ENCODE measurements around the gene FAM3C. TPM values are rescaled to one million over a fixed set of nuclear protein-coding genes. Genes with fewer than 3 reads are reported as not detected.

FAM3C gene
- total RNA-seq, 1 experiment from 2014 or later = 56.7 TPM

GRCh38 chr7:121419201-121420148 is 23.4 kb upstream of the FAM3C start:
- in situ Hi-C loops (cut with HindIII; ENCODE audit: low pct_unique_long_range_greater_than_20kb, low sequenced_read_pairs) = no loop called here
- DNase-seq (ENCODE audit: low read depth, low spot score) = no peak

GRCh38 chr7:121416533-121416932 is 20.4 kb upstream of the FAM3C start:
- in situ Hi-C loops (cut with HindIII; ENCODE audit: low pct_unique_long_range_greater_than_20kb, low sequenced_read_pairs) = no loop called here
- no peak for DNase-seq (ENCODE audit: low read depth, low spot score)

- in situ Hi-C loops (cut with HindIII; ENCODE audit: low pct_unique_long_range_greater_than_20kb, low sequenced_read_pairs) = no loop called here
- no peak for DNase-seq (ENCODE audit: low read depth, low spot score)
Measured at GRCh38 chr7:121414436-121414835, 18.3 kb upstream of the FAM3C start.

GRCh38 chr7:121411597-121411979 is 15.5 kb upstream of the FAM3C start:
- no peak for DNase-seq (ENCODE audit: low read depth, low spot score)
- in situ Hi-C loops (cut with HindIII; ENCODE audit: low pct_unique_long_range_greater_than_20kb, low sequenced_read_pairs) = no loop called here

GRCh38 chr7:121410829-121411596 is 14.9 kb upstream of the FAM3C start:
- no peak for DNase-seq (ENCODE audit: low read depth, low spot score)
- in situ Hi-C loops (cut with HindIII; ENCODE audit: low pct_unique_long_range_greater_than_20kb, low sequenced_read_pairs) = no loop called here

GRCh38 chr7:121406944-121407343 is 10.8 kb upstream of the FAM3C start:
- in situ Hi-C loops (cut with HindIII; ENCODE audit: low pct_unique_long_range_greater_than_20kb, low sequenced_read_pairs) = no loop called here
- no peak for DNase-seq (ENCODE audit: low read depth, low spot score)

GRCh38 chr7:121406461-121406860 is 10.4 kb upstream of the FAM3C start:
- in situ Hi-C loops (cut with HindIII; ENCODE audit: low pct_unique_long_range_greater_than_20kb, low sequenced_read_pairs) = no loop called here
- no peak for DNase-seq (ENCODE audit: low read depth, low spot score)

GRCh38 chr7:121404348-121404747 is 8.2 kb upstream of the FAM3C start:
- in situ Hi-C loops (cut with HindIII; ENCODE audit: low pct_unique_long_range_greater_than_20kb, low sequenced_read_pairs) = no loop called here
- DNase-seq (ENCODE audit: low read depth, low spot score) = no peak

- in situ Hi-C loops (cut with HindIII; ENCODE audit: low pct_unique_long_range_greater_than_20kb, low sequenced_read_pairs) = no loop called here
- DNase-seq (ENCODE audit: low read depth, low spot score) = no peak
Measured at GRCh38 chr7:121402701-121403100, 6.6 kb upstream of the FAM3C start.

- DNase-seq (ENCODE audit: low read depth, low spot score) = no peak
- in situ Hi-C loops (cut with HindIII; ENCODE audit: low pct_unique_long_range_greater_than_20kb, low sequenced_read_pairs) = no loop called here
Measured at GRCh38 chr7:121401896-121402295, 5.8 kb upstream of the FAM3C start.

GRCh38 chr7:121398246-121398645 is 2.1 kb upstream of the FAM3C start:
- in situ Hi-C loops (cut with HindIII; ENCODE audit: low pct_unique_long_range_greater_than_20kb, low sequenced_read_pairs) = no loop called here
- peak; percentile 84 for DNase-seq (ENCODE audit: low read depth, low spot score)

- in situ Hi-C loops (cut with HindIII; ENCODE audit: low pct_unique_long_range_greater_than_20kb, low sequenced_read_pairs) = no loop called here
- DNase-seq (ENCODE audit: low read depth, low spot score) = no peak
Measured at GRCh38 chr7:121397822-121398221, 1.7 kb upstream of the FAM3C start.

GRCh38 chr7:121397361-121397760 is 1.3 kb upstream of the FAM3C start:
- in situ Hi-C loops (cut with HindIII; ENCODE audit: low pct_unique_long_range_greater_than_20kb, low sequenced_read_pairs) = no loop called here
- DNase-seq (ENCODE audit: low read depth, low spot score) = peak; percentile 44

- peak; percentile 19 for DNase-seq (ENCODE audit: low read depth, low spot score)
- in situ Hi-C loops (cut with HindIII; ENCODE audit: low pct_unique_long_range_greater_than_20kb, low sequenced_read_pairs) = no loop called here
Measured at GRCh38 chr7:121395494-121395960, 581 bp downstream of the FAM3C start.

- no peak for DNase-seq (ENCODE audit: low read depth, low spot score)
- in situ Hi-C loops (cut with HindIII; ENCODE audit: low pct_unique_long_range_greater_than_20kb, low sequenced_read_pairs) = no loop called here
Measured at GRCh38 chr7:121394709-121395140, 1.4 kb downstream of the FAM3C start.

- no peak for DNase-seq (ENCODE audit: low read depth, low spot score)
- in situ Hi-C loops (cut with HindIII; ENCODE audit: low pct_unique_long_range_greater_than_20kb, low sequenced_read_pairs) = no loop called here
Measured at GRCh38 chr7:121393005-121393366, 3.1 kb downstream of the FAM3C start.

- DNase-seq (ENCODE audit: low read depth, low spot score) = no peak
- in situ Hi-C loops (cut with HindIII; ENCODE audit: low pct_unique_long_range_greater_than_20kb, low sequenced_read_pairs) = no loop called here
Measured at GRCh38 chr7:121392277-121393004, 3.7 kb downstream of the FAM3C start.

- in situ Hi-C loops (cut with HindIII; ENCODE audit: low pct_unique_long_range_greater_than_20kb, low sequenced_read_pairs) = no loop called here
Measured at GRCh38 chr7:121391686-121392085, 4.4 kb downstream of the FAM3C start.

More at GRCh38 chr7:121391686-121392085, 4.4 kb downstream of the FAM3C start:
- DNase-seq (ENCODE audit: low read depth, low spot score) = no peak
